ENCODE data around the gene BMPER. TPM values are rescaled to one million over a fixed set of nuclear protein-coding genes. Genes with fewer than 3 reads are reported as not detected.

BMPER gene
- total RNA-seq, 1 donor from 2014 or later: 0.56 TPM

DNA sequence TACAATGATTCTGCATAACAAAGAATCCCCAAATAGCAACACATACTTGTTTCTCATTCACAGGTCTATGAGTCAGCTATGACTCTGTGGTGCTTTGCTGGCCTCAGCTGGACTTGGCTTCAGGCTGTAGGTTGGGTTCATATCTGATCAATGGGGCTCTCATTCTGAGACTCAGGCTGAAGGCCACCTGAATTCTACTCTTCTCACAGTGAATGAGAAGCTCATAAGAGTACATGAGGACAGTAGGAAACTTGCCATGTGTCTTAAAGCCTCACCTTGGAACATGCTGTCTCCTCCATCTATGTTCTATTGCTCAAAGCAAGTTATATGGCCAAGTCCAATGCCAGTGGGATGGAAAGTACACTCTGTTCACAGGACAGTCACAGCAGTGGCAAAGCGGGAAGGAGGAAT lies 292.9 kb downstream of the BMPER start:
- no peaks in the 10 kb centered on the region for H3K4me1 Mint-ChIP-seq (ENCODE audit: unreplicated experiment)
- no peak for TF ChIP-seq CTCF (IDR thresholded peaks at IDR 0.05)
- no peak overlapping the region for H3K27ac Mint-ChIP-seq (ENCODE audit: unreplicated experiment)
- H3K4me3 Mint-ChIP-seq (ENCODE audit: unreplicated experiment): no peak overlapping the region
- peaks cover 3% of the 10 kb centered on the region for H3K27me3 Mint-ChIP-seq (ENCODE audit: unreplicated experiment)
- H3K36me3 Mint-ChIP-seq (ENCODE audit: unreplicated experiment): no peaks in the 10 kb centered on the region
- DNase-seq (ENCODE audit: extremely low spot score, unreplicated experiment): no peak
- no peaks in the 10 kb centered on the region for H3K9me3 Mint-ChIP-seq (ENCODE audit: unreplicated experiment)
